Transverse colon (tissue), 4 donors: ENCODE data around the gene DOK7.

Source experiments
- CTCF ChIP-seq, 5 experiments: fragments of 200-600 bp in 3 of 5; fragments of 450-650 bp in 2 of 5; sonication (generic) in 3 of 5; IDR thresholded peaks; 1 replicate in 2 of 5; 2 replicates in 3 of 5; pipeline ENCODE4 v1.5.1; 2016 to 2017; ENCODE audit warnings: antibody characterized with exemption in 5 of 5, inconsistent platforms in 3 of 5, mild to moderate bottlenecking in 2 of 5, moderate library complexity in 1 of 5
- EP300 ChIP-seq: sonication (generic); formaldehyde crosslinking; IDR thresholded peaks from one replicate; pipeline ENCODE4 v1.6.1; 2017; ENCODE audit warnings: antibody characterized with exemption, low read depth
- POLR2A ChIP-seq: fragments of 450-650 bp; IDR thresholded peaks from one replicate; pipeline ENCODE4 v1.6.1; 2016; ENCODE audit warnings: antibody characterized with exemption, mild to moderate bottlenecking, moderate library complexity
- POLR2AphosphoS5 ChIP-seq, 3 donors: sonication (generic); formaldehyde crosslinking; IDR thresholded peaks; one replicate each; pipeline ENCODE4 v1.6.1; 2016; ENCODE audit warnings: antibody characterized with exemption in 3 of 3

DNA sequence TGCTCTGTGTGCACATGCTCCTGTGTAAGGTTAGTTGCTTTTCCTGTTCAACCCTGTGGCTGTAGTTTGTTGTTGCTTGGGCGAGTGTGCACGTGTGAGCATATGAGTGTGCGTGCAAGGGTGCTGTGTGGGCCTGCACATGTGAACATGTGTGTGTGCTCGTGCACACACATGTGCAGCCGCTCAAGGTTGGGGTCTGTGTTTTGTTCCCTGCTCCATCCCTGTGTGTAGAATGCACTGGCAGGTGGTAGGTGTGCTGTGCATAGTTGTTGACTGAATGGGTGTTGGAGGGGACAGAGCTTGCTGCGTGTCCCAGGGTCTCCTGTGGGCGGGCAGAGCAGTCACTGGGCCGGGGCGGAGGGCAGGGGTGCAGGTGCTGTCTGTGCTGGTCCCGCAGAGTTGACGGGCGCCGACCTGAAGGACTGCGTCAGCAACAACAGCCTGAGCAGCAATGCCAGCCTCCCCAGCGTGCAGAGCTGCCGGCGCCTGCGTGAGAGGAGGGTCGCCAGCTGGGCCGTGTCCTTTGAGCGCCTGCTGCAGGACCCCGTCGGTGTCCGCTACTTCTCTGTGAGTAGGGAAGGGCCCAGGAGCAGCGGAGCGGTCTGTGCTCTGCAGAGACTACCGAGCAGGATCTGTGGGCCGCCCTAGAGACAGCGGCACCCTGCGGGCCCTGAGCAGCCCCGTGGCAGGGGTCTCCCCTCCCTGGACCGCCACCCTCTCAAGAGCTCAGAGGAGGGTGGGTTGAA lies 49.3 kb upstream of the DOK7 start:
- no peak for TF ChIP-seq CTCF (IDR thresholded peaks at IDR 0.05)
- no peak for TF ChIP-seq POLR2AphosphoS5 (IDR thresholded peaks at IDR 0.05)
- TF ChIP-seq EP300, result no peak
- TF ChIP-seq POLR2A, result no peak
